ENCODE results near the gene JMY. TPM values are rescaled to one million over a fixed set of nuclear protein-coding genes. Genes with fewer than 3 reads are reported as not detected.

JMY gene
- total RNA-seq, 1 experiment from 2014 or later = not detected

DNA sequence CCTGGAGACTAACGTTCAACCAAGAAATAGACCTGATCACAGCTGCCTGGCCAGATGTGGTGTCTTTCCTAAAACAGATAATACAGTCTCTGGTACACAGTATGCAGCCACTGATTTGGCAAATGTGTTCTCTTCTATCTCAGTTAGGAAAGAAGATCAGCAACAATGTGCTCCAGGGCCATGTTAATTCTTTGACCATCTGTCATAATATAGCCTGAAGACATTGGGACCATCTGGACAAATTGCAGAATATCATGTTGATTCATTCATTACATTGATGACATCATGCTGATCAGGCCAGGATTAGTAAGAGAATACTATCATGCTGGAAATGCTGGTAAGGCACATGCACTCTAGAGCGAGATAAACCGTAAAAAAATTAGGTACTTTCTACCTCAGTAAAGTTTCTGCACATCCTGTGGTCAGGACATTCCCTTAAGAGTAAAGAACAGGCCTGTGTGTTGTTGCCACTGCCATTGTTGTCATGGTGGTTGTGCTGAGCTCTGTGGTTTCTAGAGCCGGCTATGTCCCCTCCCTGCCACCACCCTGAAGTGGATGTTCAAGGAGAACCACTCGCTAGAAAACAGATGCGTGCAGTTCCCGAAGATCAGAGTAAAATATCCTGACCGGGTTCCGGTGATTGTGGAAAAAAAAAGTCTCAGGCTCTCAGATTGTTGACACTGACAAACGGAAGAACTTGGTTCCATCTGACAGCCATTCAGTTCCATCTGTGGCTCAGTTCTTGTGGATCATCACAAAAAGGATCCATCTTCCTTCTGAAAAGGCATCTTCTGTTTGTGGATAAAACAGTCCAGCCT, 6.4 kb upstream of the JMY start:
- Histone ChIP-seq H2AFZ (ENCODE audit: low read length) (no peak overlapping the region), H3K27me3 (ENCODE audit: low read length) (no peaks in the 10 kb centered on the region), H3K27ac (ENCODE audit: low read length) (no peak overlapping the region), H3K4me3 (ENCODE audit: low read length) (no peak overlapping the region), H3K79me2 (ENCODE audit: low read length) (no peaks in the 10 kb centered on the region), H3K9ac (ENCODE audit: low read length) (no peak overlapping the region), H3K36me3 (ENCODE audit: insufficient read depth, low read length) (no peaks in the 10 kb centered on the region), H3K4me1 (ENCODE audit: low read length) (no peaks in the 10 kb centered on the region), H3K4me2 (ENCODE audit: low read depth, low read length, poor library complexity, severe bottlenecking) (no peak overlapping the region), H3K9me2 (replicated peaks; ENCODE audit: insufficient read depth, low read length) (no peaks in the 10 kb centered on the region), H4K20me1 (ENCODE audit: insufficient read depth, low read depth, low read length) (no peaks in the 10 kb centered on the region), H3K9me3 (ENCODE audit: low read length) (no peaks in the 10 kb centered on the region)
- DNase-seq = no peak

DNA sequence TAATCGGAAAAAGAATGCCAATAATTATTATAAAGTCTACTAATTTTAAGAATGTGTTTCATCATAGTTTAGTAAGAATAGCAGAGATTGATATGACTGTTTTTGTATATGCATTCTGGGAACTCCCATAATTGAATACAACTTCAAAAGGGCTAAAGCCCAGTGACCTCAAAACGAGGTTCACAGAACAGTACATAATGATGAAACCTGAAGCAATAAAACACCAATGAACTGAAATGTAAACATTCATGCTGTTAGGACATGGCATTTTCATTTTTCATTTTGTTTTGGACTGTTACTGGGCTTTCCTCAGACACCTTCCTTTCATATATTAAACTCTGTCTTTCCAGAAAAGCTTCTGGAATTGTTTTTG, 684 bp upstream of the JMY start:
- no peaks in the 10 kb centered on the region for H3K79me2 ChIP-seq (ENCODE audit: low read length)
- no peak for DNase-seq
- no peak overlapping the region for H3K4me3 ChIP-seq (ENCODE audit: low read length)

DNA sequence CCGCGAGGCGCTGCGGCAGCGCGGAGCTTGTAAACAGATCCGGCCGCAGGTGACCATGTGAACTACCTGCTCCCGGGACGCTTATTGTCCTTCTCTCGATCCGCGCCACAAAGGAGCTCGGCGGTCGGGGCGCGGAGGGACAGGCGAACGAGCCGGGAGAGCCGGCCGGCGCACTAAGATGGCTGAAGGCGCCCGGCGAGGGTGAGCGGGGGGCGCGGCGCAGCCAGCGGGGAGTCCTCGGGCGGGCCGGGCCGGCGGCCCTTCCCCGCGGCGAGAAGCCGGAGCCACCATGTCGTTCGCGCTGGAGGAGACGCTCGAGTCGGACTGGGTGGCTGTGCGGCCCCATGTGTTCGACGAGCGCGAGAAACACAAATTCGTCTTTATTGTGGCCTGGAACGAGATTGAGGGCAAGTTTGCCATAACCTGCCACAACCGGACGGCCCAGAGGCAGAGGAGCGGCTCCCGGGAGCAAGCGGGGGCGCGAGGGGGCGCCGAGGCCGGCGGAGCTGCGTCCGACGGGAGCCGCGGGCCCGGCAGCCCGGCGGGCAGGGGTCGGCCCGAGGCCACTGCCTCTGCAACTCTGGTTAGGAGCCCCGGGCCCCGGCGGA, 535 bp downstream of the JMY start:
- Histone ChIP-seq H3K27me3 (ENCODE audit: low read length) (no peaks in the 10 kb centered on the region), H3K36me3 (ENCODE audit: insufficient read depth, low read length) (no peaks in the 10 kb centered on the region), H3K4me3 (ENCODE audit: low read length) (no peak overlapping the region), H3K79me2 (ENCODE audit: low read length) (no peaks in the 10 kb centered on the region), H3K4me2 (ENCODE audit: low read depth, low read length, poor library complexity, severe bottlenecking) (no peak overlapping the region), H3K9me2 (replicated peaks; ENCODE audit: insufficient read depth, low read length) (no peaks in the 10 kb centered on the region), H3K9ac (ENCODE audit: low read length) (no peak overlapping the region), H4K20me1 (ENCODE audit: insufficient read depth, low read depth, low read length) (no peaks in the 10 kb centered on the region), H2AFZ (ENCODE audit: low read length) (no peak overlapping the region), H3K9me3 (ENCODE audit: low read length) (no peaks in the 10 kb centered on the region), H3K4me1 (ENCODE audit: low read length) (no peaks in the 10 kb centered on the region), H3K27ac (ENCODE audit: low read length) (no peak overlapping the region)
- DNase-seq = no peak

More for the DNA sequence above, 684 bp upstream of the JMY start:
- H2AFZ ChIP-seq (ENCODE audit: low read length) = no peak overlapping the region
- H4K20me1 ChIP-seq (ENCODE audit: insufficient read depth, low read depth, low read length) = no peaks in the 10 kb centered on the region
- no peaks in the 10 kb centered on the region for H3K9me3 ChIP-seq (ENCODE audit: low read length)
- no peaks in the 10 kb centered on the region for H3K36me3 ChIP-seq (ENCODE audit: insufficient read depth, low read length)
- H3K27ac ChIP-seq (ENCODE audit: low read length) = no peak overlapping the region
- no peaks in the 10 kb centered on the region for H3K9me2 ChIP-seq (replicated peaks; ENCODE audit: insufficient read depth, low read length)
- no peaks in the 10 kb centered on the region for H3K27me3 ChIP-seq (ENCODE audit: low read length)
- no peak overlapping the region for H3K4me2 ChIP-seq (ENCODE audit: low read depth, low read length, poor library complexity, severe bottlenecking)
- H3K9ac ChIP-seq (ENCODE audit: low read length) = no peak overlapping the region
- H3K4me1 ChIP-seq (ENCODE audit: low read length) = no peaks in the 10 kb centered on the region

DNA sequence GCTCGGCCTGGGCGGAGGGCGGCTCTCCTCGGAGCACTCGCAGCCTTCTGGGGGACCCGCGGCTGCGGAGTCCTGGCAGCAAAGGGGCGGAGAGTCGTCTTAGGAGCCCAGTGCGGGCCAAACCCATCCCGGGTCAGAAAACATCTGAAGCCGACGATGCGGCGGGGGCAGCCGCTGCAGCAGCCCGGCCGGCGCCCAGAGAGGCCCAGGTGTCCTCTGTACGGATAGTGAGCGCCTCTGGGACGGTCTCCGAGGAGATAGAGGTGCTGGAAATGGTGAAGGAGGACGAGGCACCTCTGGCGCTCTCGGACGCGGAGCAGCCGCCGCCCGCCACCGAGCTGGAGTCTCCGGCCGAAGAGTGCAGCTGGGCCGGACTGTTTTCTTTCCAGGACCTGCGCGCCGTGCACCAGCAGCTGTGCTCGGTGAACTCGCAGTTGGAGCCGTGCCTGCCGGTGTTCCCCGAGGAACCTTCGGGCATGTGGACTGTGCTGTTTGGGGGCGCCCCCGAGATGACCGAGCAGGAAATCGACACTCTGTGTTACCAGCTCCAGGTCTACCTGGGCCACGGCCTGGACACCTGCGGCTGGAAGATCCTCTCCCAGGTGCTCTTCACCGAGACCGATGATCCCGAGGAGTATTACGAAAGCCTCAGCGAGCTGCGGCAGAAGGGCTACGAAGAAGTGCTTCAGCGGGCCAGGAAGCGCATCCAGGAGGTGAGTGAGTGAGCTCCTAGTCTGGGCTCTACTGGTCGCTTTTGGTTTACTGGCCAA, 1.2 kb downstream of the JMY start:
- Histone ChIP-seq H3K27me3 (ENCODE audit: low read length) (no peaks in the 10 kb centered on the region), H3K79me2 (ENCODE audit: low read length) (no peaks in the 10 kb centered on the region), H3K9ac (ENCODE audit: low read length) (no peak overlapping the region), H3K27ac (ENCODE audit: low read length) (no peak overlapping the region), H3K36me3 (ENCODE audit: insufficient read depth, low read length) (no peaks in the 10 kb centered on the region), H3K4me1 (ENCODE audit: low read length) (no peaks in the 10 kb centered on the region), H3K4me2 (ENCODE audit: low read depth, low read length, poor library complexity, severe bottlenecking) (no peak overlapping the region), H4K20me1 (ENCODE audit: insufficient read depth, low read depth, low read length) (no peaks in the 10 kb centered on the region), H3K9me2 (replicated peaks; ENCODE audit: insufficient read depth, low read length) (no peaks in the 10 kb centered on the region), H3K4me3 (ENCODE audit: low read length) (no peak overlapping the region), H3K9me3 (ENCODE audit: low read length) (no peaks in the 10 kb centered on the region), H2AFZ (ENCODE audit: low read length) (no peak overlapping the region)
- no peak for DNase-seq

DNA sequence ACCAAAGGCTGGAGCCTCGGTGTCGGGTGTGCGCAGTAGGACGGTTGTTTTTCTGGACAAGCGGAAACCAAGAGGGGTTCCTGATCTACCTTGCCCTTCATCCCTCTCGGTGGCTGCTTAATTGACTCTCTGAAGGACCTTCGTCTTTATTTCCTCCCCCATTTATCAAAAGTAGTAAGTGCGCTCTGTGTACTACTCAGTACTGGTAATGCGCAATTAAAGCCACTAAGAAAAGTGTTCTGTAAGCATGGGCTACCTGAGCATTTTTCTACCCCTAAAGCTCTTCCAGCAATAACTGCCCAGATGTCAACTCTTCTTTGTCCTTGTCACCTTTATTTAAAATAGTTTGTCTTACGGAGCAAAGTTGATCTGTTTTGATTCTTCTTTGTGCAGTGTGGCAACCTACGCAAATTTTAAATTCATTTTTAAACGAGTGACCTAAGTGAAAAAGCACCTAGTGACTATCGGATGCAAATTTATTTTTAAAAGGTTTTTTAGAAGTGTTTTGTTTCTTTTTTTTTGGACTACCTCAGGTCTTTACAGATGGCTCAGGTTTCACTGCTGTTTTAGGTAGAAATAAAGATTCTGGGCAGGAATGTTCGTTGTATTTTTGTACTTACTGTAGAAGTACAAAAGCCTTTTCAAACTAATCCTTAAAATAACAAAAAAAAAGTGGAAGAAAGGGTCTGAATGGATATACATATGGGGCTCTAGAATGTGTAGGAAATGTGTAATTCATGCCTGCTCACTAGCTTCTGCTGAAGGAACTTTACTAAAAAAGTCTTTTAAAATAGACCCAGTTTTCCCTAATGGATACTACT, 2.0 kb downstream of the JMY start:
- no peak overlapping the region for H3K4me3 ChIP-seq (ENCODE audit: low read length)
- H3K9ac ChIP-seq (ENCODE audit: low read length) = no peak overlapping the region
- no peaks in the 10 kb centered on the region for H3K9me2 ChIP-seq (replicated peaks; ENCODE audit: insufficient read depth, low read length)
- no peaks in the 10 kb centered on the region for H3K4me1 ChIP-seq (ENCODE audit: low read length)
- no peak overlapping the region for H2AFZ ChIP-seq (ENCODE audit: low read length)
- DNase-seq = no peak
- no peak overlapping the region for H3K4me2 ChIP-seq (ENCODE audit: low read depth, low read length, poor library complexity, severe bottlenecking)
- H3K27ac ChIP-seq (ENCODE audit: low read length) = no peak overlapping the region
- no peaks in the 10 kb centered on the region for H3K9me3 ChIP-seq (ENCODE audit: low read length)
- H3K36me3 ChIP-seq (ENCODE audit: insufficient read depth, low read length) = no peaks in the 10 kb centered on the region
- no peaks in the 10 kb centered on the region for H4K20me1 ChIP-seq (ENCODE audit: insufficient read depth, low read depth, low read length)
- no peaks in the 10 kb centered on the region for H3K27me3 ChIP-seq (ENCODE audit: low read length)
- H3K79me2 ChIP-seq (ENCODE audit: low read length) = no peaks in the 10 kb centered on the region

DNA sequence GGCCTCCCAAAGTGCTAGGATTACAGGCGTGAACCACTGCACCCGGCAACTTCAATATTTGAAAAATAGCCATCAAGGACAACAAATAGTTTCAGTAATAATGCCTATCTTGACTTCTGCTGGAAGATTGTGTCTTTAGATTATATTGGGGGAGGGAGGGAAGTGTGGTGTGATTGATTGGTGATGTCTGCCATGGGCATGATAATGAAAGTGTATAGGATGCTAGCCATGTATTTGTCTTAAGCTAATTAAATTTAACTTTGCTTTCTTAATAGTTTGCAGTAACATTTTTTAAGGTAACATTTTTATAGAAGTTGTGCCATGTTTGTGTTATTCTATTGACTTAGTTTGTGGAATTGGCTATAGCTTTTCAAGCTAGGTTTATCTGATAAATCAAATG, 4.6 kb downstream of the JMY start:
- H3K36me3 ChIP-seq (ENCODE audit: insufficient read depth, low read length) = no peaks in the 10 kb centered on the region
- no peak overlapping the region for H3K4me3 ChIP-seq (ENCODE audit: low read length)
- no peaks in the 10 kb centered on the region for H4K20me1 ChIP-seq (ENCODE audit: insufficient read depth, low read depth, low read length)
- no peak overlapping the region for H3K9ac ChIP-seq (ENCODE audit: low read length)
- H3K4me2 ChIP-seq (ENCODE audit: low read depth, low read length, poor library complexity, severe bottlenecking) = no peak overlapping the region
- H3K9me3 ChIP-seq (ENCODE audit: low read length) = no peaks in the 10 kb centered on the region
- no peak for DNase-seq
- H3K79me2 ChIP-seq (ENCODE audit: low read length) = no peaks in the 10 kb centered on the region
- no peaks in the 10 kb centered on the region for H3K27me3 ChIP-seq (ENCODE audit: low read length)
- H3K9me2 ChIP-seq (replicated peaks; ENCODE audit: insufficient read depth, low read length) = no peaks in the 10 kb centered on the region
- no peak overlapping the region for H2AFZ ChIP-seq (ENCODE audit: low read length)
- H3K27ac ChIP-seq (ENCODE audit: low read length) = no peak overlapping the region
- H3K4me1 ChIP-seq (ENCODE audit: low read length) = no peaks in the 10 kb centered on the region

DNA sequence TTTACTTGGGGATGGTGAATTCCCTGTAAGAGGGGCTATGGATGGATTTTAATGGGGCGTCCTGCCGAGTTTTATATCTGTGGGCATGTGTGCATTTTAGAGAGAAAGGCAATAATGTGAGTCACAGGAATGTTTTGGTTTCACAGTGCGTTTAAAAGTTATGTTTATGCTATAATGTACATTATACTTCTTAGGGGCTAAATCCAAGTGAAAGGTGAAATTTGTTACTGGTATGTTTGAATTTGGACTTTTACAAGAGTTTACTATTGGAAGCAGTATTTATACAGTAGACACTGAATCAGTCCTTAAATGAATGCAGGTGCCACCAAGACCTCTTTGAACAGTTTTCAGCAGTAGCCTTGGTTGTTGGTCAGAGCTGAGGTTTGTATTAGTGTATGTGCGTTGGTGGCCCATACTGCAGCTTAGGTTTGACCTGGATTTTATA, 5.6 kb downstream of the JMY start:
- Histone ChIP-seq H3K4me3 (ENCODE audit: low read length) (no peak overlapping the region), H3K27me3 (ENCODE audit: low read length) (no peaks in the 10 kb centered on the region), H3K79me2 (ENCODE audit: low read length) (no peaks in the 10 kb centered on the region), H3K4me2 (ENCODE audit: low read depth, low read length, poor library complexity, severe bottlenecking) (no peak overlapping the region), H3K9me2 (replicated peaks; ENCODE audit: insufficient read depth, low read length) (no peaks in the 10 kb centered on the region), H3K4me1 (ENCODE audit: low read length) (no peaks in the 10 kb centered on the region), H3K9me3 (ENCODE audit: low read length) (no peaks in the 10 kb centered on the region), H3K9ac (ENCODE audit: low read length) (no peak overlapping the region), H3K36me3 (ENCODE audit: insufficient read depth, low read length) (no peaks in the 10 kb centered on the region), H4K20me1 (ENCODE audit: insufficient read depth, low read depth, low read length) (no peaks in the 10 kb centered on the region), H3K27ac (ENCODE audit: low read length) (no peak overlapping the region), H2AFZ (ENCODE audit: low read length) (no peak overlapping the region)
- DNase-seq = no peak

All from Karpas-422 (cell line).